Measurements from ENCODE around the gene GSC2. TPM values are rescaled to one million over a fixed set of nuclear protein-coding genes. Genes with fewer than 3 reads are reported as not detected.

GSC2 gene
- total and polyA plus RNA-seq, 8 donors, result not detected

- H3K4me3 ChIP-seq, result no peak overlapping the region
Measured at GRCh38 chr22:19176175-19176643, 26.1 kb upstream of the GSC2 start.

GRCh38 chr22:19175602-19176174 lies 25.6 kb upstream of the GSC2 start:
- Histone ChIP-seq H3K27me3 (no peaks in the 10 kb centered on the region), H3K36me3 (peaks cover 0 to 4% (median 2%) of the 10 kb centered on the region in 4 donors), H3K4me3 (no peak overlapping the region), H3K4me1 (peaks cover 61 to 78% (median 76%) of the 10 kb centered on the region in 4 donors), H3K9me3 (no peaks in the 10 kb centered on the region), H3K27ac (peak overlapping the region in 1 of 5 donors; percentile 8)
- no peak for DNase-seq
- WGBS, 5 donors, result 68 to 78% (median 74%) methylated on average over 11 to 21 of the region's 21 CpGs
- TF ChIP-seq POLR2A (IDR thresholded peaks at IDR 0.05) (no peak), EP300 (IDR thresholded peaks at IDR 0.05) (no peak), CTCF (IDR thresholded peaks at IDR 0.05) (no peak), POLR2AphosphoS5 (IDR thresholded peaks at IDR 0.05) (no peak)
- intact Hi-C loops (cut with DNase I; ENCODE audit: low total_unique reads), result no loop called here

More at GRCh38 chr22:19176175-19176643, 26.1 kb upstream of the GSC2 start:
- TF ChIP-seq CTCF (IDR thresholded peaks at IDR 0.05) (no peak), EP300 (IDR thresholded peaks at IDR 0.05) (no peak), POLR2A (IDR thresholded peaks at IDR 0.05) (no peak), POLR2AphosphoS5 (IDR thresholded peaks at IDR 0.05) (no peak)
- DNase-seq, result no peak
- H3K27ac ChIP-seq, result peak overlapping the region in 1 of 5 donors; percentile 8
- intact Hi-C loops (cut with DNase I; ENCODE audit: low total_unique reads), result no loop called here
- WGBS, 5 donors, result 61 to 76% (median 63%) methylated on average over 10 to 12 of the region's 12 CpGs
- peaks cover 58 to 73% (median 71%) of the 10 kb centered on the region in 4 donors for H3K4me1 ChIP-seq
- H3K36me3 ChIP-seq, result peaks cover 0 to 4% (median 2%) of the 10 kb centered on the region in 4 donors
- no peaks in the 10 kb centered on the region for H3K27me3 ChIP-seq
- H3K9me3 ChIP-seq, result no peaks in the 10 kb centered on the region

GRCh38 chr22:19175026-19175601 lies 25.0 kb upstream of the GSC2 start:
- Histone ChIP-seq H3K27ac (peak overlapping the region in 4 of 5 donors; percentile 32 to 49 (median 36)), H3K4me3 (no peak overlapping the region), H3K9me3 (no peaks in the 10 kb centered on the region), H3K36me3 (peaks cover 0 to 4% (median 2%) of the 10 kb centered on the region in 4 donors), H3K4me1 (peaks cover 67 to 84% (median 82%) of the 10 kb centered on the region in 4 donors), H3K27me3 (peaks cover 0 to 5% (median 3%) of the 10 kb centered on the region in 3 donors)
- intact Hi-C loops (cut with DNase I; ENCODE audit: low total_unique reads), result no loop called here
- DNase-seq, result no peak
- TF ChIP-seq POLR2AphosphoS5 (IDR thresholded peaks at IDR 0.05) (no peak), POLR2A (IDR thresholded peaks at IDR 0.05) (no peak), EP300 (IDR thresholded peaks at IDR 0.05) (no peak), CTCF (IDR thresholded peaks at IDR 0.05) (no peak)
- WGBS, 5 donors, result 55 to 89% (median 67%) methylated on average over 3 to 7 of the region's 7 CpGs

- TF ChIP-seq CTCF (IDR thresholded peaks at IDR 0.05) (no peak), POLR2AphosphoS5 (IDR thresholded peaks at IDR 0.05) (no peak)
- H3K27me3 ChIP-seq, result peaks cover 0 to 12% (median 11%) of the 10 kb centered on the region in 3 donors
- no peak overlapping the region for H3K4me3 ChIP-seq
- no peaks in the 10 kb centered on the region for H3K9me3 ChIP-seq
- H3K27ac ChIP-seq, result peak overlapping the region in 4 of 5 donors; percentile 32 to 49 (median 36)
- 36 to 42% (median 41%) methylated on average over 10 to 14 of the region's 14 CpGs for WGBS, 5 donors
- H3K4me1 ChIP-seq, result peaks cover 71 to 86% (median 85%) of the 10 kb centered on the region in 4 donors
- intact Hi-C loops (cut with DNase I; ENCODE audit: low total_unique reads), result no loop called here
- DNase-seq, result no peak
- peaks cover 0 to 4% (median 2%) of the 10 kb centered on the region in 4 donors for H3K36me3 ChIP-seq
Measured at GRCh38 chr22:19174106-19175025, 24.3 kb upstream of the GSC2 start.
